DOHH2 (cell line): ENCODE data around the gene IRF6.

Experiments
- CTCF ChIP-seq: fragments of 200-600 bp; sonication (generic); IDR thresholded peaks from one replicate; pipeline ENCODE4 v1.5.1; 2014; ENCODE audit warnings: antibody characterized with exemption, mild to moderate bottlenecking, low read depth, low read length; ENCODE audit not compliant: poor library complexity, severe bottlenecking
- EZH2phosphoT487 ChIP-seq: fragments of 200-600 bp; sonication (generic); IDR thresholded peaks from 2 replicates; pipeline ENCODE4 v1.6.1; 2017; ENCODE audit warnings: borderline replicate concordance, mild to moderate bottlenecking, antibody characterized with exemption, low read length, moderate library complexity, mixed read lengths

- no peak for TF ChIP-seq CTCF
- TF ChIP-seq EZH2phosphoT487: no peak
Observed at GRCh38 chr1:209813902-209814301, 8.0 kb upstream of the IRF6 start.
